HCT116 (cell line): ENCODE data around the gene ADAR. TPM values are rescaled to one million over a fixed set of nuclear protein-coding genes. Genes with fewer than 3 reads are reported as not detected.

Experiments used
- ATAC-seq: fragments of 200-7000 bp; cut with Tn5 transposase; 2 replicates; pipeline ENCODE4 v1.9.1; 2020; ENCODE audit warnings: mild to moderate bottlenecking, moderate library complexity
- BruUV-seq: library from RNA; stranded (reverse); fragments of 400-500 nt; replicated peaks from 2 replicates; lab custom pipeline; 2021; lab: Mats Ljungman, UMichigan
- CTCF ChIA-PET: fragments of 300-600 bp; sonication (Branson Sonifier 250); formaldehyde crosslinking; loops from one replicate; lab custom pipeline; 2021; ENCODE audit warnings: antibody characterized with exemption; lab: Charles Lee
- POLR2A ChIA-PET: fragments of 300-600, 350-600 bp; sonication (Branson Sonifier 250); formaldehyde crosslinking; loops from one replicate; lab custom pipeline; 2021; ENCODE audit warnings: antibody characterized with exemption; lab: Charles Lee
- RAD21 ChIA-PET, 2 experiments: fragments of 300-600 bp; sonication (Branson Sonifier 250); formaldehyde crosslinking; loops; one replicate each; lab custom pipeline; 2023; ENCODE audit warnings: low total read pairs in 2 of 2; ENCODE audit not compliant: uncharacterized antibody in 2 of 2, unreplicated experiment in 2 of 2, low non-redundant PET in 1 of 2; lab: Charles Lee
- DNase-seq: peaks from one replicate; pipeline ENCODE4 v3.0.0-alpha.2; 2010; ENCODE audit warnings: low read depth, low spot score
- H2AFZ ChIP-seq: fragments of 200-600 bp; shearing (Covaris generic), sonication (generic); 2 replicates; pipeline ENCODE4 v1.6.1; 2017; ENCODE audit warnings: low read depth, mixed run types, mixed read lengths, antibody characterized with exemption, low read length; ENCODE audit not compliant: poor library complexity, severe bottlenecking
- H3K27ac ChIP-seq: 2 replicates; pipeline ENCODE4 v1.5.1; 2012; ENCODE audit warnings: low read depth, low read length
- H3K27me3 ChIP-seq: fragments of 200-600 bp; sonication (generic); 2 replicates; pipeline ENCODE4 v1.6.1; 2016; ENCODE audit warnings: mixed run types, low read length, mixed read lengths; ENCODE audit not compliant: insufficient read depth
- H3K36me3 ChIP-seq, 2 experiments: fragments of 200-500 bp in 1 of 2; fragments of 200-600 bp in 1 of 2; sonication (Bioruptor generic) in 1 of 2; sonication (generic) in 1 of 2; 2 replicates each; pipeline versions ENCODE4 v1.5.1 to v1.6.1; 2014 to 2016; ENCODE audit warnings: low read length in 2 of 2, inconsistent platforms in 1 of 2, mixed read lengths in 1 of 2, mixed run types in 1 of 2; ENCODE audit not compliant: insufficient read depth in 2 of 2, control insufficient read depth in 1 of 2
- H3K4me1 ChIP-seq, 2 experiments: fragments of 200-600 bp in 1 of 2; sonication (generic) in 1 of 2; 2 replicates each; pipeline versions ENCODE4 v1.5.1 to v1.6.1; 2012 to 2017; ENCODE audit warnings: low read length in 2 of 2, inconsistent platforms in 1 of 2, mild to moderate bottlenecking in 1 of 2, mixed read lengths in 1 of 2, mixed run types in 1 of 2, moderate library complexity in 1 of 2; ENCODE audit not compliant: insufficient read depth in 2 of 2, control insufficient read depth in 1 of 2
- H3K4me2 ChIP-seq: fragments of 200-600 bp; sonication (generic); 2 replicates; pipeline ENCODE4 v1.6.1; 2017; ENCODE audit warnings: mixed run types, low read length, mixed read lengths
- H3K4me3 ChIP-seq, 2 experiments: fragments of 200-600 bp in 1 of 2; sonication (generic) in 1 of 2; replicated peaks in 1 of 2; 2 replicates each; pipeline ENCODE4 v1.5.1; 2011 to 2016; ENCODE audit warnings: low read length in 2 of 2, control low read depth in 1 of 2, low read depth in 1 of 2, mild to moderate bottlenecking in 1 of 2, mixed read lengths in 1 of 2, mixed run types in 1 of 2
- H3K79me2 ChIP-seq: fragments of 200-600 bp; sonication (generic); 2 replicates; pipeline ENCODE4 v1.6.1; 2017; ENCODE audit warnings: mild to moderate bottlenecking, mixed run types, low read length, moderate library complexity, mixed read lengths; ENCODE audit not compliant: insufficient read depth
- H3K9ac ChIP-seq: fragments of 200-600 bp; sonication (generic); 2 replicates; pipeline ENCODE4 v1.6.1; 2016; ENCODE audit warnings: low read length, mixed read lengths
- H3K9me2 ChIP-seq: fragments of 200-600 bp; sonication (generic), shearing (Covaris generic); 2 replicates; pipeline ENCODE4 v1.6.1; 2017; ENCODE audit warnings: mixed run types, mild to moderate bottlenecking, moderate library complexity; ENCODE audit not compliant: insufficient read depth
- H3K9me3 ChIP-seq, 2 experiments: fragments of 200-500 bp in 1 of 2; fragments of 200-600 bp in 1 of 2; sonication (Bioruptor generic) in 1 of 2; sonication (generic) in 1 of 2; 2 replicates each; pipeline ENCODE4 v1.6.1; 2014 to 2017; ENCODE audit warnings: low read length in 2 of 2, mixed read lengths in 2 of 2, inconsistent platforms in 1 of 2, low read depth in 1 of 2, mild to moderate bottlenecking in 1 of 2, mixed run types in 1 of 2, moderate library complexity in 1 of 2; ENCODE audit not compliant: control insufficient read depth in 1 of 2, insufficient read depth in 1 of 2
- H4K20me1 ChIP-seq: fragments of 200-600 bp; sonication (generic), shearing (Covaris generic); 2 replicates; pipeline ENCODE4 v1.6.1; 2017; ENCODE audit warnings: mixed run types, mild to moderate bottlenecking, moderate library complexity; ENCODE audit not compliant: insufficient read depth
- CBX3 ChIP-seq: IDR thresholded peaks from 2 replicates; pipeline ENCODE4 v1.6.1; 2012; ENCODE audit warnings: low read depth
- EGR1 ChIP-seq: IDR thresholded peaks from 2 replicates; pipeline ENCODE4 v1.6.1; 2012; ENCODE audit warnings: low read depth
- EZH2phosphoT487 ChIP-seq: fragments of 200-600 bp; IDR thresholded peaks from 2 replicates; pipeline ENCODE4 v1.6.1; 2018; ENCODE audit warnings: antibody characterized with exemption, borderline replicate concordance
- POLR2A ChIP-seq: IDR thresholded peaks from 2 replicates; pipeline ENCODE4 v1.7.0; 2011; ENCODE audit warnings: borderline replicate concordance; ENCODE audit not compliant: insufficient read depth, insufficient read length; ENCODE audit errors: extremely low read depth
- POLR2AphosphoS5 ChIP-seq: IDR thresholded peaks from 2 replicates; pipeline ENCODE4 v1.6.1; 2011; ENCODE audit warnings: mild to moderate bottlenecking, low read depth, low read length, moderate library complexity
- SP1 ChIP-seq: IDR thresholded peaks from 2 replicates; pipeline ENCODE4 v1.6.1; 2012; ENCODE audit warnings: low read depth
- SRF ChIP-seq: IDR thresholded peaks from 2 replicates; pipeline ENCODE4 v1.6.1; 2012; ENCODE audit warnings: low read depth
- TCF7L2 ChIP-seq: IDR thresholded peaks from 2 replicates; pipeline ENCODE4 v1.7.0; 2011; ENCODE audit warnings: borderline replicate concordance, inconsistent platforms; ENCODE audit not compliant: insufficient read depth, insufficient read length; ENCODE audit errors: extremely low read depth
- YY1 ChIP-seq: IDR thresholded peaks from 2 replicates; pipeline ENCODE4 v1.6.1; 2011; ENCODE audit warnings: low read length, low read depth, moderate library complexity, mild to moderate bottlenecking; ENCODE audit not compliant: insufficient replicate concordance; ENCODE audit errors: extremely low read depth
- ZNF274 ChIP-seq: fragments of 200-500 bp; sonication (Bioruptor generic); IDR thresholded peaks from 2 replicates; pipeline ENCODE4 v1.6.1; 2014; ENCODE audit warnings: mild to moderate bottlenecking, low read depth, low read length, inconsistent platforms
- intact Hi-C: fragments of 100-400 bp; cut with micrococcal nuclease; formaldehyde crosslinking; loops from 2 replicates; pipeline ENCODE4 v1.10.0; 2022
- total RNA-seq: library from RNA; stranded (reverse); gene quantifications from one replicate; pipeline ENCODE4 v1.2.1, GENCODE V29; 2021; ENCODE audit not compliant: unreplicated experiment
- TF ChIP-seq, protein P1 (sequence below): IDR thresholded peaks from 2 replicates; pipeline ENCODE4 v1.6.1; 2012; ENCODE audit warnings: low read depth
- TF ChIP-seq, protein P2 (sequence below): IDR thresholded peaks from 2 replicates; pipeline ENCODE4 v1.6.1; 2011; ENCODE audit warnings: mild to moderate bottlenecking, low read length, moderate library complexity; ENCODE audit not compliant: insufficient replicate concordance; ENCODE audit errors: extremely low read depth

Gene ADAR
- total RNA-seq, 1 experiment from 2014 or later, result 169 TPM

DNA sequence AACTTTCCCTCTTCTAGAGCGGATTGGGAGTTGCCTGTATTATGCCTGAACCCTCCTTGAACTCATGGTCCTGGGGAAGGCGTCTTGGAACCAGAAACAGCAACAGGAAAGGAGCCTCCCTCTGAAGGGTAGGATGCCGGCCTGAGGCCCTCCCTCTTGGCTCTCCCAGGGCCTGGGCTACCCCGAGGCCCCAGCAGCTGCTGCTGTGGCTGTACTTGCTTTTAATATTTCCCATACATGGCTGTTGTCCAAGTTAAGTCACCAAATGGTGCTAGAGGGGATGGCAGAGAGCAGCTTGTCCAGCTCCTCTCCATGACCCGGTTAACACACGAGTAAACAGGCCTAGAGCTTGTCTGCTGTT is 29.9 kb downstream of the ADAR start:
- Histone ChIP-seq H2AFZ (no peak overlapping the region), H3K27ac (no peak overlapping the region), H3K4me2 (no peak overlapping the region), H4K20me1 (no peaks in the 10 kb centered on the region), H3K27me3 (no peaks in the 10 kb centered on the region), H3K9me3 (no peaks in the 10 kb centered on the region), H3K4me1 (no peaks in the 10 kb centered on the region), H3K4me3 (no peak overlapping the region), H3K36me3 (peaks cover 25 to 38% of the 10 kb centered on the region in 2 experiments; a peak in 3 of 4 replicates), H3K79me2 (no peaks in the 10 kb centered on the region), H3K9me2 (no peaks in the 10 kb centered on the region), H3K9ac (no peak overlapping the region)
- TF ChIP-seq SRF (no peak), POLR2A (no peak), EZH2phosphoT487 (no peak), ZNF274 (no peak), POLR2AphosphoS5 (no peak), CBX3 (no peak), SP1 (no peak), EGR1 (no peak), YY1 (no peak), TCF7L2 (no peak)
- TF ChIP-seq, protein P1, sequence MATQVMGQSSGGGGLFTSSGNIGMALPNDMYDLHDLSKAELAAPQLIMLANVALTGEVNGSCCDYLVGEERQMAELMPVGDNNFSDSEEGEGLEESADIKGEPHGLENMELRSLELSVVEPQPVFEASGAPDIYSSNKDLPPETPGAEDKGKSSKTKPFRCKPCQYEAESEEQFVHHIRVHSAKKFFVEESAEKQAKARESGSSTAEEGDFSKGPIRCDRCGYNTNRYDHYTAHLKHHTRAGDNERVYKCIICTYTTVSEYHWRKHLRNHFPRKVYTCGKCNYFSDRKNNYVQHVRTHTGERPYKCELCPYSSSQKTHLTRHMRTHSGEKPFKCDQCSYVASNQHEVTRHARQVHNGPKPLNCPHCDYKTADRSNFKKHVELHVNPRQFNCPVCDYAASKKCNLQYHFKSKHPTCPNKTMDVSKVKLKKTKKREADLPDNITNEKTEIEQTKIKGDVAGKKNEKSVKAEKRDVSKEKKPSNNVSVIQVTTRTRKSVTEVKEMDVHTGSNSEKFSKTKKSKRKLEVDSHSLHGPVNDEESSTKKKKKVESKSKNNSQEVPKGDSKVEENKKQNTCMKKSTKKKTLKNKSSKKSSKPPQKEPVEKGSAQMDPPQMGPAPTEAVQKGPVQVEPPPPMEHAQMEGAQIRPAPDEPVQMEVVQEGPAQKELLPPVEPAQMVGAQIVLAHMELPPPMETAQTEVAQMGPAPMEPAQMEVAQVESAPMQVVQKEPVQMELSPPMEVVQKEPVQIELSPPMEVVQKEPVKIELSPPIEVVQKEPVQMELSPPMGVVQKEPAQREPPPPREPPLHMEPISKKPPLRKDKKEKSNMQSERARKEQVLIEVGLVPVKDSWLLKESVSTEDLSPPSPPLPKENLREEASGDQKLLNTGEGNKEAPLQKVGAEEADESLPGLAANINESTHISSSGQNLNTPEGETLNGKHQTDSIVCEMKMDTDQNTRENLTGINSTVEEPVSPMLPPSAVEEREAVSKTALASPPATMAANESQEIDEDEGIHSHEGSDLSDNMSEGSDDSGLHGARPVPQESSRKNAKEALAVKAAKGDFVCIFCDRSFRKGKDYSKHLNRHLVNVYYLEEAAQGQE, result no peak
- TF ChIP-seq, protein P2, sequence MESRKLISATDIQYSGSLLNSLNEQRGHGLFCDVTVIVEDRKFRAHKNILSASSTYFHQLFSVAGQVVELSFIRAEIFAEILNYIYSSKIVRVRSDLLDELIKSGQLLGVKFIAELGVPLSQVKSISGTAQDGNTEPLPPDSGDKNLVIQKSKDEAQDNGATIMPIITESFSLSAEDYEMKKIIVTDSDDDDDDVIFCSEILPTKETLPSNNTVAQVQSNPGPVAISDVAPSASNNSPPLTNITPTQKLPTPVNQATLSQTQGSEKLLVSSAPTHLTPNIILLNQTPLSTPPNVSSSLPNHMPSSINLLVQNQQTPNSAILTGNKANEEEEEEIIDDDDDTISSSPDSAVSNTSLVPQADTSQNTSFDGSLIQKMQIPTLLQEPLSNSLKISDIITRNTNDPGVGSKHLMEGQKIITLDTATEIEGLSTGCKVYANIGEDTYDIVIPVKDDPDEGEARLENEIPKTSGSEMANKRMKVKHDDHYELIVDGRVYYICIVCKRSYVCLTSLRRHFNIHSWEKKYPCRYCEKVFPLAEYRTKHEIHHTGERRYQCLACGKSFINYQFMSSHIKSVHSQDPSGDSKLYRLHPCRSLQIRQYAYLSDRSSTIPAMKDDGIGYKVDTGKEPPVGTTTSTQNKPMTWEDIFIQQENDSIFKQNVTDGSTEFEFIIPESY, result no peak
- ChIA-PET POLR2A (no interaction called here), RAD21 (no interaction called here), CTCF (no interaction called here)
- DNase-seq, result no peak
- intact Hi-C loops, result no loop called here
- BruUV-seq, result no TSS peak
- ATAC-seq, result no peak
